ENCODE data around the gene RBFOX1.

DNA sequence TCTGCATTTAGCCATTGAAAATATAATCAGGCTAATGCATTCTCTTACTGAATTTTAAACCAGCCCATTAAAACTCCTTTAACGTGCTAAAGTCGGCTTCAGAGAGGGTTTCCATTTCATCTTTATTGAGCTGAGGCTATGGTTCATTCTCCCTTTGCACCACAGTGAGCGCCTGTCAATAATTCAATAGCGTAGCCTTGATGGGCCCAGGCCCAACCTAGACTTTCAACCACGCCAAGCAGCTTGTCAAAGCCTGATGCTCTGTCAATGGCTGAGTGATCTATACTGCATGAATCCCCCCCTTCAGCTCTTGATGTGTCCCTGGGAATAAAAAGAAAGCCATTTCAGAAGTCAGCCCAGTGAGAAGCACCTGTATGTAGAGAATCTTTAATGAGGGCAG is 106.0 kb downstream of the RBFOX1 start:
- TF ChIP-seq POLR2AphosphoS5 (IDR thresholded peaks at IDR 0.05), result no peak
- TF ChIP-seq, protein P1, sequence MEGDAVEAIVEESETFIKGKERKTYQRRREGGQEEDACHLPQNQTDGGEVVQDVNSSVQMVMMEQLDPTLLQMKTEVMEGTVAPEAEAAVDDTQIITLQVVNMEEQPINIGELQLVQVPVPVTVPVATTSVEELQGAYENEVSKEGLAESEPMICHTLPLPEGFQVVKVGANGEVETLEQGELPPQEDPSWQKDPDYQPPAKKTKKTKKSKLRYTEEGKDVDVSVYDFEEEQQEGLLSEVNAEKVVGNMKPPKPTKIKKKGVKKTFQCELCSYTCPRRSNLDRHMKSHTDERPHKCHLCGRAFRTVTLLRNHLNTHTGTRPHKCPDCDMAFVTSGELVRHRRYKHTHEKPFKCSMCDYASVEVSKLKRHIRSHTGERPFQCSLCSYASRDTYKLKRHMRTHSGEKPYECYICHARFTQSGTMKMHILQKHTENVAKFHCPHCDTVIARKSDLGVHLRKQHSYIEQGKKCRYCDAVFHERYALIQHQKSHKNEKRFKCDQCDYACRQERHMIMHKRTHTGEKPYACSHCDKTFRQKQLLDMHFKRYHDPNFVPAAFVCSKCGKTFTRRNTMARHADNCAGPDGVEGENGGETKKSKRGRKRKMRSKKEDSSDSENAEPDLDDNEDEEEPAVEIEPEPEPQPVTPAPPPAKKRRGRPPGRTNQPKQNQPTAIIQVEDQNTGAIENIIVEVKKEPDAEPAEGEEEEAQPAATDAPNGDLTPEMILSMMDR (IDR thresholded peaks at IDR 0.05; ENCODE audit: poor library complexity, severe bottlenecking), result no peak
- no peak for TF ChIP-seq EZH2 (IDR thresholded peaks at IDR 0.05; ENCODE audit: borderline replicate concordance, insufficient read depth, low read length, poor library complexity, severe bottlenecking)
